GM12892 (cell line): ENCODE results near the gene ANK2.

ENCODE experiments used
- POLR2A ChIP-seq: IDR thresholded peaks from 2 replicates; pipeline ENCODE4 v1.6.1; 2011; ENCODE audit warnings: low read depth, low read length, control low read depth
- TAF1 ChIP-seq: IDR thresholded peaks from 2 replicates; pipeline ENCODE4 v1.6.1; 2011; ENCODE audit warnings: low read depth, mild to moderate bottlenecking, control low read depth, low read length, borderline replicate concordance

DNA sequence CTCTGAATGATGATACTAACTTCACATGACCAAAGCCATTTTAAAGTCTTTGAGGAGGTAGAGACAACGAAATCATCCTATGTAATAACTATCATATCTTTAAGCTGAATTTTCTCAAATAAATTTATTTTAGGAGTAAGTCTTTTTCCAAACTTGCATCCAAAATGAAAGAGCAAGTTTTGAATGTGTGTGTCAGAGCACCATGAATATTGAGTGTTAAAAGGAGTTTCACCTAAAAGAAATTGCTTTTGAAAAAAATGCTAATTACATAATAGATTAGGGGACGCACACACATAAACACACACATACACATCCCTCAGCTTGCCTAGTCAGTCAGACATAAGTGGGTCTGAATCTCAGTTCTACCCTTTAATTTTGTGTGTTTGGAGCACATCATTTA lies 1.9 kb downstream of the ANK2 start:
- TF ChIP-seq TAF1 (no peak), POLR2A (no peak)
